Measurements from ENCODE around the gene AEBP1.

GRCh38 chr7:44128721-44129582, 24.8 kb downstream of the AEBP1 start:
- TF ChIP-seq CTCF (IDR thresholded peaks at IDR 0.05; ENCODE audit: insufficient read depth, low read length) (no peak), SPI1 (IDR thresholded peaks at IDR 0.05; ENCODE audit: borderline replicate concordance, low read depth) (no peak), POLR2AphosphoS5 (IDR thresholded peaks at IDR 0.05; ENCODE audit: low read depth) (no peak), GABPA (IDR thresholded peaks at IDR 0.05; ENCODE audit: low read depth) (no peak)
- TF ChIP-seq, protein P1, sequence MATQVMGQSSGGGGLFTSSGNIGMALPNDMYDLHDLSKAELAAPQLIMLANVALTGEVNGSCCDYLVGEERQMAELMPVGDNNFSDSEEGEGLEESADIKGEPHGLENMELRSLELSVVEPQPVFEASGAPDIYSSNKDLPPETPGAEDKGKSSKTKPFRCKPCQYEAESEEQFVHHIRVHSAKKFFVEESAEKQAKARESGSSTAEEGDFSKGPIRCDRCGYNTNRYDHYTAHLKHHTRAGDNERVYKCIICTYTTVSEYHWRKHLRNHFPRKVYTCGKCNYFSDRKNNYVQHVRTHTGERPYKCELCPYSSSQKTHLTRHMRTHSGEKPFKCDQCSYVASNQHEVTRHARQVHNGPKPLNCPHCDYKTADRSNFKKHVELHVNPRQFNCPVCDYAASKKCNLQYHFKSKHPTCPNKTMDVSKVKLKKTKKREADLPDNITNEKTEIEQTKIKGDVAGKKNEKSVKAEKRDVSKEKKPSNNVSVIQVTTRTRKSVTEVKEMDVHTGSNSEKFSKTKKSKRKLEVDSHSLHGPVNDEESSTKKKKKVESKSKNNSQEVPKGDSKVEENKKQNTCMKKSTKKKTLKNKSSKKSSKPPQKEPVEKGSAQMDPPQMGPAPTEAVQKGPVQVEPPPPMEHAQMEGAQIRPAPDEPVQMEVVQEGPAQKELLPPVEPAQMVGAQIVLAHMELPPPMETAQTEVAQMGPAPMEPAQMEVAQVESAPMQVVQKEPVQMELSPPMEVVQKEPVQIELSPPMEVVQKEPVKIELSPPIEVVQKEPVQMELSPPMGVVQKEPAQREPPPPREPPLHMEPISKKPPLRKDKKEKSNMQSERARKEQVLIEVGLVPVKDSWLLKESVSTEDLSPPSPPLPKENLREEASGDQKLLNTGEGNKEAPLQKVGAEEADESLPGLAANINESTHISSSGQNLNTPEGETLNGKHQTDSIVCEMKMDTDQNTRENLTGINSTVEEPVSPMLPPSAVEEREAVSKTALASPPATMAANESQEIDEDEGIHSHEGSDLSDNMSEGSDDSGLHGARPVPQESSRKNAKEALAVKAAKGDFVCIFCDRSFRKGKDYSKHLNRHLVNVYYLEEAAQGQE (IDR thresholded peaks at IDR 0.05; ENCODE audit: insufficient replicate concordance, low read depth) = no peak

All from HL-60 (cell line).